ENCODE measurements around the gene KMO.

KMO gene

GRCh38 chr1:241607497-241607896 is 75.3 kb downstream of the KMO start:
- H3K27ac ChIP-seq (ENCODE audit: low read depth, low read length) = no peak overlapping the region
- H3K9me3 ChIP-seq (ENCODE audit: control insufficient read depth in 1 of 2, low read length in 2 of 2) = no peaks in the 10 kb centered on the region
- H3K4me1 ChIP-seq (ENCODE audit: control insufficient read depth in 1 of 2, insufficient read depth in 2 of 2, low read length in 2 of 2) = peaks cover 0 to 10% of the 10 kb centered on the region in 2 donors
- no peak overlapping the region for H3K9ac ChIP-seq (ENCODE audit: low read depth in 1 of 2, low read length in 2 of 2)
- no peaks in the 10 kb centered on the region for H3K36me3 ChIP-seq (ENCODE audit: control insufficient read depth in 1 of 2, insufficient read depth in 2 of 2, low read length in 2 of 2)
- H3K4me3 ChIP-seq (ENCODE audit: low read depth in 1 of 2, low read length in 2 of 2) = no peak overlapping the region
- no peaks in the 10 kb centered on the region for H3K27me3 ChIP-seq (ENCODE audit: control insufficient read depth in 1 of 2, insufficient read depth in 2 of 2, low read length in 2 of 2)

GRCh38 chr1:241608379-241609033 is 76.3 kb downstream of the KMO start:
- no peak overlapping the region for H3K27ac ChIP-seq (ENCODE audit: low read depth, low read length)
- H3K9me3 ChIP-seq (ENCODE audit: control insufficient read depth in 1 of 2, low read length in 2 of 2) = no peaks in the 10 kb centered on the region

GRCh38 chr1:241610056-241610815 is 78.1 kb downstream of the KMO start:
- H3K4me3 ChIP-seq (ENCODE audit: low read depth in 1 of 2, low read length in 2 of 2) = no peak overlapping the region
- no peaks in the 10 kb centered on the region for H3K27me3 ChIP-seq (ENCODE audit: control insufficient read depth in 1 of 2, insufficient read depth in 2 of 2, low read length in 2 of 2)
- no peaks in the 10 kb centered on the region for H3K36me3 ChIP-seq (ENCODE audit: control insufficient read depth in 1 of 2, insufficient read depth in 2 of 2, low read length in 2 of 2)
- H3K4me1 ChIP-seq (ENCODE audit: control insufficient read depth in 1 of 2, insufficient read depth in 2 of 2, low read length in 2 of 2) = peaks cover 0 to 15% of the 10 kb centered on the region in 2 donors
- no peak overlapping the region for H3K27ac ChIP-seq (ENCODE audit: low read depth, low read length)
- no peaks in the 10 kb centered on the region for H3K9me3 ChIP-seq (ENCODE audit: control insufficient read depth in 1 of 2, low read length in 2 of 2)
- H3K9ac ChIP-seq (ENCODE audit: low read depth in 1 of 2, low read length in 2 of 2) = no peak overlapping the region

More at GRCh38 chr1:241608379-241609033, 76.3 kb downstream of the KMO start:
- Histone ChIP-seq H3K36me3 (ENCODE audit: control insufficient read depth in 1 of 2, insufficient read depth in 2 of 2, low read length in 2 of 2) (no peaks in the 10 kb centered on the region), H3K4me3 (ENCODE audit: low read depth in 1 of 2, low read length in 2 of 2) (no peak overlapping the region), H3K27me3 (ENCODE audit: control insufficient read depth in 1 of 2, insufficient read depth in 2 of 2, low read length in 2 of 2) (no peaks in the 10 kb centered on the region), H3K4me1 (ENCODE audit: control insufficient read depth in 1 of 2, insufficient read depth in 2 of 2, low read length in 2 of 2) (peaks cover 0 to 10% of the 10 kb centered on the region in 2 donors), H3K9ac (ENCODE audit: low read depth in 1 of 2, low read length in 2 of 2) (no peak overlapping the region)

- Histone ChIP-seq H3K27me3 (ENCODE audit: control insufficient read depth in 1 of 2, insufficient read depth in 2 of 2, low read length in 2 of 2) (no peaks in the 10 kb centered on the region), H3K4me1 (ENCODE audit: control insufficient read depth in 1 of 2, insufficient read depth in 2 of 2, low read length in 2 of 2) (peaks cover 5 to 22% of the 10 kb centered on the region in 2 donors), H3K36me3 (ENCODE audit: control insufficient read depth in 1 of 2, insufficient read depth in 2 of 2, low read length in 2 of 2) (no peaks in the 10 kb centered on the region), H3K9ac (ENCODE audit: low read depth in 1 of 2, low read length in 2 of 2) (no peak overlapping the region), H3K4me3 (ENCODE audit: low read depth in 1 of 2, low read length in 2 of 2) (no peak overlapping the region), H3K9me3 (ENCODE audit: control insufficient read depth in 1 of 2, low read length in 2 of 2) (no peaks in the 10 kb centered on the region), H3K27ac (ENCODE audit: low read depth, low read length) (no peak overlapping the region)
Observed at GRCh38 chr1:241611063-241611462, 78.9 kb downstream of the KMO start.

- no peaks in the 10 kb centered on the region for H3K27me3 ChIP-seq (ENCODE audit: control insufficient read depth in 1 of 2, insufficient read depth in 2 of 2, low read length in 2 of 2)
- no peak overlapping the region for H3K27ac ChIP-seq (ENCODE audit: low read depth, low read length)
- H3K4me3 ChIP-seq (ENCODE audit: low read depth in 1 of 2, low read length in 2 of 2) = no peak overlapping the region
- H3K4me1 ChIP-seq (ENCODE audit: control insufficient read depth in 1 of 2, insufficient read depth in 2 of 2, low read length in 2 of 2) = peaks cover 5 to 22% of the 10 kb centered on the region in 2 donors
- H3K9me3 ChIP-seq (ENCODE audit: control insufficient read depth in 1 of 2, low read length in 2 of 2) = no peaks in the 10 kb centered on the region
- H3K36me3 ChIP-seq (ENCODE audit: control insufficient read depth in 1 of 2, insufficient read depth in 2 of 2, low read length in 2 of 2) = no peaks in the 10 kb centered on the region
- H3K9ac ChIP-seq (ENCODE audit: low read depth in 1 of 2, low read length in 2 of 2) = no peak overlapping the region
Observed at GRCh38 chr1:241611736-241612135, 79.6 kb downstream of the KMO start.

- Histone ChIP-seq H3K9me3 (ENCODE audit: control insufficient read depth in 1 of 2, low read length in 2 of 2) (no peaks in the 10 kb centered on the region), H3K4me3 (ENCODE audit: low read depth in 1 of 2, low read length in 2 of 2) (no peak overlapping the region), H3K9ac (ENCODE audit: low read depth in 1 of 2, low read length in 2 of 2) (no peak overlapping the region), H3K4me1 (ENCODE audit: control insufficient read depth in 1 of 2, insufficient read depth in 2 of 2, low read length in 2 of 2) (peaks cover 5 to 22% of the 10 kb centered on the region in 2 donors), H3K27me3 (ENCODE audit: control insufficient read depth in 1 of 2, insufficient read depth in 2 of 2, low read length in 2 of 2) (no peaks in the 10 kb centered on the region), H3K27ac (ENCODE audit: low read depth, low read length) (no peak overlapping the region), H3K36me3 (ENCODE audit: control insufficient read depth in 1 of 2, insufficient read depth in 2 of 2, low read length in 2 of 2) (no peaks in the 10 kb centered on the region)
Observed at GRCh38 chr1:241612533-241613477, 80.6 kb downstream of the KMO start.

- H3K36me3 ChIP-seq (ENCODE audit: control insufficient read depth in 1 of 2, insufficient read depth in 2 of 2, low read length in 2 of 2) = no peaks in the 10 kb centered on the region
- H3K9ac ChIP-seq (ENCODE audit: low read depth in 1 of 2, low read length in 2 of 2) = no peak overlapping the region
- no peaks in the 10 kb centered on the region for H3K27me3 ChIP-seq (ENCODE audit: control insufficient read depth in 1 of 2, insufficient read depth in 2 of 2, low read length in 2 of 2)
- H3K4me3 ChIP-seq (ENCODE audit: low read depth in 1 of 2, low read length in 2 of 2) = no peak overlapping the region
- H3K27ac ChIP-seq (ENCODE audit: low read depth, low read length) = no peak overlapping the region
- H3K4me1 ChIP-seq (ENCODE audit: control insufficient read depth in 1 of 2, insufficient read depth in 2 of 2, low read length in 2 of 2) = peaks cover 5 to 22% of the 10 kb centered on the region in 2 donors
- H3K9me3 ChIP-seq (ENCODE audit: control insufficient read depth in 1 of 2, low read length in 2 of 2) = no peaks in the 10 kb centered on the region
Observed at GRCh38 chr1:241614144-241614543, 82.0 kb downstream of the KMO start.

- Histone ChIP-seq H3K27ac (ENCODE audit: low read depth, low read length) (no peak overlapping the region), H3K4me1 (ENCODE audit: control insufficient read depth in 1 of 2, insufficient read depth in 2 of 2, low read length in 2 of 2) (peaks cover 5 to 22% of the 10 kb centered on the region in 2 donors), H3K36me3 (ENCODE audit: control insufficient read depth in 1 of 2, insufficient read depth in 2 of 2, low read length in 2 of 2) (no peaks in the 10 kb centered on the region), H3K9ac (ENCODE audit: low read depth in 1 of 2, low read length in 2 of 2) (no peak overlapping the region), H3K27me3 (ENCODE audit: control insufficient read depth in 1 of 2, insufficient read depth in 2 of 2, low read length in 2 of 2) (no peaks in the 10 kb centered on the region), H3K9me3 (ENCODE audit: control insufficient read depth in 1 of 2, low read length in 2 of 2) (no peaks in the 10 kb centered on the region), H3K4me3 (ENCODE audit: low read depth in 1 of 2, low read length in 2 of 2) (no peak overlapping the region)
Observed at GRCh38 chr1:241614572-241614971, 82.4 kb downstream of the KMO start.

- no peaks in the 10 kb centered on the region for H3K9me3 ChIP-seq (ENCODE audit: control insufficient read depth in 1 of 2, low read length in 2 of 2)
- H3K27ac ChIP-seq (ENCODE audit: low read depth, low read length) = no peak overlapping the region
- no peaks in the 10 kb centered on the region for H3K36me3 ChIP-seq (ENCODE audit: control insufficient read depth in 1 of 2, insufficient read depth in 2 of 2, low read length in 2 of 2)
- no peaks in the 10 kb centered on the region for H3K27me3 ChIP-seq (ENCODE audit: control insufficient read depth in 1 of 2, insufficient read depth in 2 of 2, low read length in 2 of 2)
- H3K4me1 ChIP-seq (ENCODE audit: control insufficient read depth in 1 of 2, insufficient read depth in 2 of 2, low read length in 2 of 2) = peaks cover 5 to 18% of the 10 kb centered on the region in 2 donors
- H3K4me3 ChIP-seq (ENCODE audit: low read depth in 1 of 2, low read length in 2 of 2) = peak overlapping the region; percentile 1 to 6
- no peak overlapping the region for H3K9ac ChIP-seq (ENCODE audit: low read depth in 1 of 2, low read length in 2 of 2)
Observed at GRCh38 chr1:241615043-241615974, 83.1 kb downstream of the KMO start.
